Body of pancreas (tissue), 4 donors: Measurements from ENCODE around the gene CCDC116.
"Not testable (repeated sequence)": the region's sequence is repeated elsewhere in the genome, so short reads cannot be mapped to it uniquely, and the experiment has no call there.

Source experiments
- POLR2A ChIP-seq, 3 donors: fragments of 450-650 bp; IDR thresholded peaks; one replicate each; pipeline ENCODE4 v1.6.1; 2016; ENCODE audit warnings: antibody characterized with exemption in 3 of 3, mild to moderate bottlenecking in 2 of 3
- TF ChIP-seq, protein P1 (sequence below), 7 experiments: fragments of 450-650 bp in 4 of 7; fragments of 200-600 bp in 3 of 7; sonication (generic) in 3 of 7; IDR thresholded peaks; one replicate each; pipeline ENCODE4 v1.5.1; 2016 to 2019; ENCODE audit warnings: antibody characterized with exemption in 7 of 7

DNA sequence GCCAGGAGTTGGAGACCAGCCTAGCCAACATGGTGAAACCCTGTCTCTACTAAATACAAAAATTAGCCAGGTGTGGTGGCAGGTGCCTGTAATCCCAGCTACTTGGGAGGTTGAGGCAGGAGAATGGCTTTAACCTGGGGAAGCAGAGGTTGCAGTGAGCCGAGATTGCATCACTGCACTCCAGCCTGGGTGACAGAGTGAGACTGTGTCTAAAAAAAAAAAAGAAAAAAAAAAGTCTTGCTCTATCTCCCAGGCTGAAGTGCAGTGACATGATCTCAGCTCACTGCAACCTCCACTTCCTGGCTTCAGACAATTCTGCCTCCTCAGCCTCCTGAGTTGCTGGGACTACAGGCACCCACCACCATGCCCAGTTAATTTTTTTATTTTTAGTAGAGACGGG is 4.9 kb downstream of the CCDC116 start:
- TF ChIP-seq, protein P1, sequence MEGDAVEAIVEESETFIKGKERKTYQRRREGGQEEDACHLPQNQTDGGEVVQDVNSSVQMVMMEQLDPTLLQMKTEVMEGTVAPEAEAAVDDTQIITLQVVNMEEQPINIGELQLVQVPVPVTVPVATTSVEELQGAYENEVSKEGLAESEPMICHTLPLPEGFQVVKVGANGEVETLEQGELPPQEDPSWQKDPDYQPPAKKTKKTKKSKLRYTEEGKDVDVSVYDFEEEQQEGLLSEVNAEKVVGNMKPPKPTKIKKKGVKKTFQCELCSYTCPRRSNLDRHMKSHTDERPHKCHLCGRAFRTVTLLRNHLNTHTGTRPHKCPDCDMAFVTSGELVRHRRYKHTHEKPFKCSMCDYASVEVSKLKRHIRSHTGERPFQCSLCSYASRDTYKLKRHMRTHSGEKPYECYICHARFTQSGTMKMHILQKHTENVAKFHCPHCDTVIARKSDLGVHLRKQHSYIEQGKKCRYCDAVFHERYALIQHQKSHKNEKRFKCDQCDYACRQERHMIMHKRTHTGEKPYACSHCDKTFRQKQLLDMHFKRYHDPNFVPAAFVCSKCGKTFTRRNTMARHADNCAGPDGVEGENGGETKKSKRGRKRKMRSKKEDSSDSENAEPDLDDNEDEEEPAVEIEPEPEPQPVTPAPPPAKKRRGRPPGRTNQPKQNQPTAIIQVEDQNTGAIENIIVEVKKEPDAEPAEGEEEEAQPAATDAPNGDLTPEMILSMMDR (IDR thresholded peaks at IDR 0.05), result not testable (repeated sequence)
- TF ChIP-seq POLR2A (IDR thresholded peaks at IDR 0.05), result not testable (repeated sequence)
